Breast epithelium (tissue), 3 donors: ENCODE measurements around the gene PRTFDC1.

Source experiments
- POLR2AphosphoS5 ChIP-seq, 3 donors: sonication (generic); formaldehyde crosslinking; IDR thresholded peaks; one replicate each; pipeline ENCODE4 v1.6.1; 2017; ENCODE audit warnings: antibody characterized with exemption in 3 of 3
- TF ChIP-seq, protein P1 (sequence below), 3 donors: fragments of 450-650 bp; IDR thresholded peaks; one replicate each; pipeline ENCODE4 v1.5.1; 2016 to 2017; ENCODE audit warnings: antibody characterized with exemption in 3 of 3, mild to moderate bottlenecking in 3 of 3, moderate library complexity in 3 of 3

DNA sequence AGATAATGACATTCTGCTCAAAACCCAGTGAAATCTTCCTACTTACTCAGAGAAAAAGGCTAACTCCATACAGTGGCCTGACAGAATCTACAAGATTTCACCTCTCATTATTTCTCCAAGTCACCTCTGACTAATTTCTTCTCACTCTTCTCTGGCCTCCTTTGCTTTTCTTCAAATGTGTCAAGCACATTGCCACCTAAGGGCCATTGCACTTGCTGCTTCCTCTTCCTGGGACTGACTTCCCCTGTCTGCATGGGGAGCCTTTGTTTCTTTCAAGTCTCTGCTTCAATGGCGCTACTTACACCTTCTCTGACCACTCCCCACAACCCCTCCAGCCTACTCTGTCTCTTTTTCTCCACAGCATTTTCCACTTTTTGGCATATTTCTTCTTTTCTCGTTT, 36.0 kb downstream of the PRTFDC1 start:
- TF ChIP-seq, protein P1, sequence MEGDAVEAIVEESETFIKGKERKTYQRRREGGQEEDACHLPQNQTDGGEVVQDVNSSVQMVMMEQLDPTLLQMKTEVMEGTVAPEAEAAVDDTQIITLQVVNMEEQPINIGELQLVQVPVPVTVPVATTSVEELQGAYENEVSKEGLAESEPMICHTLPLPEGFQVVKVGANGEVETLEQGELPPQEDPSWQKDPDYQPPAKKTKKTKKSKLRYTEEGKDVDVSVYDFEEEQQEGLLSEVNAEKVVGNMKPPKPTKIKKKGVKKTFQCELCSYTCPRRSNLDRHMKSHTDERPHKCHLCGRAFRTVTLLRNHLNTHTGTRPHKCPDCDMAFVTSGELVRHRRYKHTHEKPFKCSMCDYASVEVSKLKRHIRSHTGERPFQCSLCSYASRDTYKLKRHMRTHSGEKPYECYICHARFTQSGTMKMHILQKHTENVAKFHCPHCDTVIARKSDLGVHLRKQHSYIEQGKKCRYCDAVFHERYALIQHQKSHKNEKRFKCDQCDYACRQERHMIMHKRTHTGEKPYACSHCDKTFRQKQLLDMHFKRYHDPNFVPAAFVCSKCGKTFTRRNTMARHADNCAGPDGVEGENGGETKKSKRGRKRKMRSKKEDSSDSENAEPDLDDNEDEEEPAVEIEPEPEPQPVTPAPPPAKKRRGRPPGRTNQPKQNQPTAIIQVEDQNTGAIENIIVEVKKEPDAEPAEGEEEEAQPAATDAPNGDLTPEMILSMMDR (IDR thresholded peaks at IDR 0.05), result no peak
- no peak for TF ChIP-seq POLR2AphosphoS5 (IDR thresholded peaks at IDR 0.05)
